GM12891 (cell line): Measurements from ENCODE around the gene C11orf24.

Experiments used
- PAX5 ChIP-seq: IDR thresholded peaks from 2 replicates; pipeline ENCODE4 v1.6.1; 2011; ENCODE audit warnings: low read length, moderate library complexity, mild to moderate bottlenecking; ENCODE audit not compliant: insufficient read depth, severe bottlenecking
- POLR2A ChIP-seq: IDR thresholded peaks from 2 replicates; pipeline ENCODE4 v1.6.1; 2011; ENCODE audit warnings: low read depth, low read length, control low read depth
- POLR2AphosphoS5 ChIP-seq: IDR thresholded peaks from 2 replicates; pipeline ENCODE4 v1.6.1; 2011; ENCODE audit warnings: low read depth, low read length, control low read depth
- POU2F2 ChIP-seq: IDR thresholded peaks from 2 replicates; pipeline ENCODE4 v1.6.1; 2011; ENCODE audit warnings: low read depth, mild to moderate bottlenecking, control low read depth, low read length, moderate library complexity
- SPI1 ChIP-seq: IDR thresholded peaks from 2 replicates; pipeline ENCODE4 v1.6.1; 2011; ENCODE audit warnings: low read depth, low read length, control low read depth
- TAF1 ChIP-seq: IDR thresholded peaks from 2 replicates; pipeline ENCODE4 v1.6.1; 2011; ENCODE audit warnings: low read depth, low read length, control low read depth

DNA sequence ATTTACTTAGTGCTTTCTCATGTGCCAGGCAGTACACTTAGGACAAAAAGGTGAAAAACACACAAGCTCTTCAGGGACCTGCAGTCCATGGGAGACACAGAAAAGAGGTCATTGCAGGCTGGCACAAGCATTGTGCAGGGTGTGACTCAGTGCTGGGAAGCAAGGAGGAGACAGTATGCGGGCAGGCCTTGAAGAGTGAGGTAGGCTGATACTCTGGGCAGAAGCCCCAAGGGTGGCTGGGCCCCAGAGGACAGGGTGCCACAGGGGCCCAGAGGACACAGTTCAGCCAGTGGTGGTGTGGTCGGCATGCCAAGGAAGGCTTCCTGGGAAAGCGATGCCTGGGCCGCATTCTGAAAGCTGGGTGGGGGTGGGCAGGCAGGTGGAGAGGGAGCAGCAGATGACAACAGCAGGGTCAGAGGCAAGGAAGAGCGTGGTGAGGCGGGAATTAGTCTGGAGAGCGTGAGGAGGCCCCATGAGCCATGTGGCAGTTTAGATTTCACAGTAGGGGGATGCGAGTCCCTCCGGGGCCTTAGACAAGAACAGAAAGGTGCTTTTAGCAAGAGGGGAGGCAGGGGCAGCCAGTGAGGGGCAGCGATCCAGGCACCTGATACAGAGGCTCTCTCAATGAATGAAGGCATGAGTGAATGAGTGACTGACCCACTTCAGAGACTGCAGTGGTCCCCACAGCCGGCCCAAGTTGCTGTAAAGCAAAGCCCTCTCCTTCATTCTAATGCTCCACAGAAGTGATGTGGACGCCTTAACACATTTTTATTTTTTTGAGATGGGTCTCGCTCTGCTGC, 6.8 kb downstream of the C11orf24 start:
- TF ChIP-seq TAF1 = no peak
- TF ChIP-seq POLR2A = no peak
- TF ChIP-seq POLR2AphosphoS5 = no peak
- TF ChIP-seq SPI1 = no peak
- no peak for TF ChIP-seq PAX5
- TF ChIP-seq POU2F2 = no peak
